LNCAP (cell line): ENCODE data around the gene KRTAP12-4.

Experiments used
- CTCF ChIP-seq: fragments of 450-650 bp; IDR thresholded peaks from 2 replicates; pipeline ENCODE4 v1.5.1; 2017; ENCODE audit warnings: mild to moderate bottlenecking

The KRTAP12-4 gene

GRCh38 chr21:44653656-44654575 is 543 bp downstream of the KRTAP12-4 start:
- TF ChIP-seq CTCF, result no peak

- TF ChIP-seq CTCF, result no peak
Measured at GRCh38 chr21:44653123-44653522, 1.3 kb downstream of the KRTAP12-4 start.

- no peak for TF ChIP-seq CTCF
Measured at GRCh38 chr21:44650973-44651675, 3.3 kb downstream of the KRTAP12-4 start.

GRCh38 chr21:44650265-44650972 is 4.0 kb downstream of the KRTAP12-4 start:
- no peak for TF ChIP-seq CTCF

GRCh38 chr21:44649521-44650100 is 4.8 kb downstream of the KRTAP12-4 start:
- no peak for TF ChIP-seq CTCF

- TF ChIP-seq CTCF, result no peak
Measured at GRCh38 chr21:44648557-44649311, 5.7 kb downstream of the KRTAP12-4 start.

- TF ChIP-seq CTCF, result no peak
Measured at GRCh38 chr21:44647222-44647552, 7.3 kb downstream of the KRTAP12-4 start.
